Astrocyte (in vitro differentiated cells and primary cell): ENCODE data around the gene CYB561D1.

ENCODE experiments used
- CTCF ChIP-seq: IDR thresholded peaks from 2 replicates; pipeline ENCODE4 v1.5.1; 2011; ENCODE audit warnings: low read depth, mild to moderate bottlenecking, inconsistent platforms, low read length, moderate library complexity; ENCODE audit not compliant: insufficient read depth
- EZH2 ChIP-seq: IDR thresholded peaks from 2 replicates; pipeline ENCODE4 v1.6.1; 2012; ENCODE audit warnings: mild to moderate bottlenecking, low read length, inconsistent platforms; ENCODE audit not compliant: insufficient read depth

GRCh38 chr1:109539676-109540075 is 45.8 kb downstream of the CYB561D1 start, which contains the start of gene GPR61:
- TF ChIP-seq CTCF: no peak
- no peak for TF ChIP-seq EZH2
